NCI-H1436 (cell line): Measurements from ENCODE around the gene DIP2B.
"Not testable (repeated sequence)": the region's sequence is repeated elsewhere in the genome, so short reads cannot be mapped to it uniquely, and the experiment has no call there.

Experiments used
- DNase-seq: peaks from one replicate; lab custom pipeline; 2025; lab: John Stamatoyannopoulos, UW

The DIP2B gene

DNA sequence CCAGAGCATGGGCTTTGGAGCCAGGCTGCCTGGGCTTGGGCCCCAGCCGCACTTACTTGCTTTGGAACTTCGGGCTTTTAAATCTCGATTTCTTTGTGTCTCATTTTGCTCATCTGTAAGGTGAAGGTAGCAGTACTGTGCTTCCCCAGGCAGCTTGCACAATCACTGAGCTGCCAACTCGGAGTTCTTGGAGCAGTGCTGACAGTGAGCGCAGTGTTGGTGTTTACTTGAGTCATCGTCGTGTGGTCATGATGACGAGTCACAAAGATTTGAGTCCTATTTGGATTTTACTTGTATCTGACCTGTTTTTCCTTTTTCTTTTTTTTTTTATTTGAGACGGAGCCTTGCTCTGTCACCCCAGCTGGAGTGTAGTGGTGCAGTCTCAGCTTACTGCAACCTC is 227.8 kb downstream of the DIP2B start:
- DNase-seq: no peak

DNA sequence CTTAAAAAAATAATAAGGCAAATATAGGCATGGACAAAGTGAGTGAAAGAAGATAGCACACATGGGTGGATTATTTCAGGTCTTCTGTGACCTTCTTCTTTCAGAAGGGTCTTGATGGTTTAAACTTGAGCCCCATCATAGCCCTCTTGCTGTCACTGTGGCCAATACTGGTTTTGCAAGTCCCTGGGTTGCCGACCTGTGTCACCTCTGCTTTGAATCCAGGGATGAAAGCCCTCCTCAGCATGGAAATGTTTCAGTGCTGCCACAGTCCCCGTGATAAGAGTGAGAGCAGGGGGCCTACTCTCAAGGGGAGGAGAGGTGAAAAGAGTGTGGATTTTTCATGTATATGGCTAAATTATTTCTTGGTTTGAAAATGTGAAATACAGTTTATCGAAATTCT is 228.9 kb downstream of the DIP2B start:
- DNase-seq: no peak

DNA sequence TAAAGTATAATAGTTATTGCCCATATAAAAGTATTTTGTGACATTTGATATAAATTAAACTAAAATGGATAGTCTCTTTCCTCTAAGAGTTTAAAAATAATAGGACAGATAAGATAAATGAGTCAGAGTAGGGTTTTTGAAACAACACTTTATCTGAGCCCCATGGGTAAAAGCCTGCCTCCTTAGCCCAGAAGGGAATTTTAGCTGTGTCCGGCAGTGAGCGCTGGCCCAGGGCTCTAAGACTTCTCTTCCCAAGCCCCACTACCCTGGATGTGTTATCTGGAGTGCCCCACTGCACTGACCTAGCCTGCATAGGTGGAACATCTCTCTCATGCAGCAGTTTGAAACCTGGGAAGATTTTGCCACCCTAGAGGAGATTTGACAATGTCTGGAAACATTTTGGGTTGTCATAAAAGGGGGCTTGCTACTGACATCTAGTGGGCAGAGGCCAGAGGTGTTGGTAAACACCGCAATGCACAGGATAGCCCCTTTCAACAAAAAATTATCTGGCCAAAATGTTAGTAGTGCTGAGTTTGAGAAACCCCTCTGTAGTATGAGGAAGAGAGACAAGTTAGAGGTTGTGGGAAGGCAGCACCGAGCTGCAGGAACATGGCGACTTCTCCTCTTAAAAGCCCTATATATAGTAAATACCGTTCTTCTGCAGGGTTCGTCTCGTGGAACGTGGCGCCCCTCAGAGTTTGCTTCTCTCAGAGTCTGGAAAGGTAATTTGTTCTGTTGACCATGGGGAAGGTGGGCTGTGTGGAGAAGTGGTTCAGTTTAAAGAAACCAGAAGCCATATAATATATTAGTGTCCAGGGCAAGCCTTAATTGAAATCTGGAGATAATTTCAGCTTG is 229.9 kb downstream of the DIP2B start:
- DNase-seq: peak; percentile 15

DNA sequence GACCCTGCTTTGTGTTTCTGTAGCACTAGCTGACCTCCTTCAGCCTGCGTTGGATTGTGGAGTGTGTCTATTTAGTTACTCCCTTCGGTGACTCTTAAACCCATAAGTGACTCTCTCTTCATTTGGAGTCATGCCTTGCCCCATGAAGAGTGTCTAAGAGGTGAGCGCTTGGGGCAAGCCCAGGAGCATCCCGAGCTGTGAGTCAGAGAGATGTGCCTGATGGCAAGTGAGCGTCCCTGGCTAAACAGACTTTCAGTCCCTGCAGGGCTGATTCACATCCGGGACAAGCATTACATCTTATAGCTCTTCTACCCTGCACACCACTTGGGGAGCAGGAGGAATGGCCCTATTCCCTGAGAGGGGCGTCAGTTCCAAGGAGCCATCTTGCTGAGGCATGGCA is 234.8 kb downstream of the DIP2B start:
- no peak for DNase-seq

DNA sequence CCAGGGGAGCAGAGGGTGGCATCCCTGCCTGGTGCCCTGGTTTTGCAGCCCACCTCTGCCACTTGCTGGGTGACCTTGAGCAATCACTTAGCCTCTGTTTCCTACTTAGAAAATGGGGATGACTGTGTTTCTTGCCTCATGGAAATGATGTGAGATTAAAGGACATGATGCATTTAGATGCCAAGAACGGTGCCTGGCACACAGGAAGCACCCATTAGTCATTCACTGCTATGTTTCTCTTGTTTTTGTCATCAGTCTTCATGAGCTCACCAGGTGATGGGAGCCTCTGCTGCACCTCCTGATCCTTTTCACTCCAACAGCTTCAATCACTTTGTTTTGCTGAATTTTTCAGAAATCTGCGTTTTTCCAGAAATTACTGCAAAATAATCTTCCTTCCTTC is 235.5 kb downstream of the DIP2B start:
- DNase-seq: no peak

DNA sequence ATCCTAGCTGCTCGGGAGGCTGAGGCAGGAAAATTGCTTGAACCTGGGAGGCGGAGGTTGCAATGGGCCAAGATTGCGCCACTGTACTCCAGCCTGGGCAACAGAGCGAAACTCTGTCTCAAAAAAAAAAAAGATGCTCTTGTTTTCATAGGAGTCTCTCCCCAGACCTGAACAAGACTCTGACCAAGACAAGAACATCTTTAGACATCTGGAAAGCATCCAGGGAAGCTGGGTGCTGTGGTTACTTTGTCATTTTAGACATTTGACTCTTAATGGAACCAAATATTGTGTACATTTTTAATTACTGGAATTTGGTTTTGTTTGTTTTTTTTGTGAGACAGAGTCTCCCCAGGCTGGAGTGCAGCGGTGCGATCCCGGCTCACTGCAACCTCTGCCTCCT is 238.0 kb downstream of the DIP2B start:
- no peak for DNase-seq

DNA sequence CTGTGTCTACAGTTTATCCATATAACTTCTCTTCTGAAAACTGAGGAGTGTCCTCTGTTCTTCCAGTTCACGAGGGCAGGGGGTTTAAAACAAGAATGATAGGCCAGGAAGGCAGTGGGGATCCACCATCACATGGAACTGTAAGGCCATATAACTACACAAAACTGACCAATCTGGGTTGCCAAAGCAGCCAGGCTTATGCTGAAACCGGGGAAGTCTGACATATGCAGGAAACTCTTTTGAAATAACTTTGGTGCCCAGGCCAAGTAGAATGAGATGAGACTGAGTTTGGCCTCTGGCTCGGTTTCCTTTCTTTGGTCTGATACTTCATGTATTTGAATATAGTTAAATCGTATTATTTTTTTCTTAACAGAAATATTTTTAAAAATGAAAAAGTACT is 241.1 kb downstream of the DIP2B start:
- no peak for DNase-seq

DNA sequence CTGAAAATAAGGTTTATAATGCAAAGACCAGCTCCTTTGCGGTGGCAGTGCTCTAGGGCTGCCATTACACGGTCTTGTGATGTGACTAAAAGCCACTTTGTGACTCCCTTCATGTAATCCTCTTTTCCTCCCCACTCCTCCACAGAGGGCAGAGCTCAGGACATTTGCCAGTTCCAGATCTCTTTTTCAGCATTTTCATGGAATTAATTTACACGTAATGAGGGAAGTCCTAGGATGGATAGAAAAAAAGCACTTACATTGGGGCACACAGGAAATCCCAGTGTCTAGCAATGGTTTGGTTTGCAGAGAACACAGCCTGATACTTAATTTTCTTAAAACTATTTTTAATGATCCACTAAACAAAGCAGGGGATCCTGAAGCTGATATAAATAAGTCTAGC is 241.6 kb downstream of the DIP2B start:
- DNase-seq: no peak

DNA sequence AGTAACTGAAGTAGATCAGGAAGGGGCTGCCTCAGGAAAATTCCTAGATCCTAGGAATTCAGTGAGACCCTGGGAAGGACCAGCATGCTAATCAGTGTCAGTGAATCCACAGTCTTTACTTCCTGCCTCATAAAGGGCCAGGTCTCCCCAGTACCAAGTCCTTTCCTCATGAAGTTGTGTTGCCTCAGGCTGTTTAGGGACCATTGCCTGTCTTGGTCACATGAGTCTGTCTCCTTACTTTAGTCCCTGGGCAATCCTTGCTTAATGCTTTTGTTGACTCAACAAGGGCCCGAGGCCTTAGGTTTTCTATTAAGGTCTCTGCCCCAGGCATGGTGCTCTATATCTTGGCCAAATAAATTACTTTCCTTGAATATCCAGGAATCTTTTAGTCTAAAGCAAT is 243.0 kb downstream of the DIP2B start:
- no peak for DNase-seq

DNA sequence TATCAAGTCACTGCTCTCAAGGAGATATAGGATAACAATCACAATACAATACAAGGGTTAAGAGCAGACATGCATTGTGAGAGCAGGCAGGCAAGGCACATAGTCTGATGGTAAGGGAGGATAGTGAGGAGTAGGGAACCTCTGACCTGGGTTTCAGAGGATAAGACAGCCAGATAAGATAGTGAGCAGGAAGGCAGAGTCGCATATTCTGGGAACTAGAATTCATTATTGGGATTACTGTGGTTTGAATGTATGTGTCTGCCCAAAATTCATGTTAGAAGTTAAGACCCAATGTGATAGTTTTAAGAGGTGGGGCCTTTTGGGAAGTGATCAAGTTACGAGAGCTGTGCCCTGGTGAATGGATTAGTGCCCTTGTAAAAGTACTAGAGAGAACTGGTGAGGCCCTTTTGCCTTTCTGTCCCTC is 244.7 kb downstream of the DIP2B start:
- DNase-seq: no peak

DNA sequence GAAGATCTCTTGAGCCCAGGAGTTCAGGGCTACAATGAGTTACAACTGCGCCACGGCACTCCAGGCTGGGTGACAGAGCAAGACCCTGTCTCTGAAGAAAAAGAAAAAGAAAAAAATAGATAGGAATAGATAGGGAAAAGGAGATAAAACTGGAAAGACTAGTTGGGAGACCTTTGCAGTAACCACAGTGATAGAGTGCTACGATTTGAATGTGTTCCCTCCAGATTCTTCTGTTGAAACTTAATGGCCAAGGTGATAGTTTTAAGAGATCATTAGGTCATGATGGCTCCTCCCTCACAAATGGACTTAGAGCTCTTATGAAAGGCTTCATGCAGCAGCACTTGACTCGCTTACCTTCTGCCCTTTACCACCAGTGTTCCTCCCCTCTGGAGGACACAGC is 245.6 kb downstream of the DIP2B start:
- DNase-seq: no peak

DNA sequence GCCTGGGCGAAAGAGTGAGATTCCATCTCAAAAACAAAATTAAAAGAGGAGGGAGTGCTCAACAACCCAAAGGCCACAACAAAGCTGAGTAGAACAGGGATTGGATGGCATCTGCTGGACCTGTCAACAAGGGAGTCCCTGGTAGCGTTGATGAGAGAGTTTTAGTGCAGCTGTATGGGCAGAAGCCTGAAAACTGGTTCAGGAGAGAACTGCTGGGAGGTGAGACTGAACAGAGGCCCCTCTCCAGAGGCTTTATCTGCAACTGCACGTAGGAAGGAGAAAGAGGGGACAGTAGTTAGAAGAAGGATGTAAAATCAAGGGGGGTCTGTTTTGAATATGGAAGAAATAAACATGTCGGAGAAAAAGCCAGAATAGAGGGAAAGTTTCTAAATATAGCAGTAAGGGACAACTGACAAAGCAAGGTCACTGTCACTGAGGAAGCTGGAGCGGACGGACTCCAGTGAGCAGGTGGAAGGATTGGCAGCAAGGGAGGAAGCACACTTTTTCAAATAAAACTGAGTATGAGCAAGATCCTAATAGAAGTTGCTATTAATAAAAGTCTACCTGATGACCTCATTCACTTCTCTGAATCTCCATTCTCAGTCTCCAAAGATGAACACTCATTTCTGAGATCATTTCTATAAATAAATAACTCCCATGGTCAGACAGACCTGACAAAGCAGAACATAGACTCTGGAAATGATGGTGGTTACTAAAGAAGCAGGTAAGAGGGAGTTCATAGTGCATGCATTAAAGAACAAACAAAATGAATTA is 247.3 kb downstream of the DIP2B start:
- DNase-seq: no peak

DNA sequence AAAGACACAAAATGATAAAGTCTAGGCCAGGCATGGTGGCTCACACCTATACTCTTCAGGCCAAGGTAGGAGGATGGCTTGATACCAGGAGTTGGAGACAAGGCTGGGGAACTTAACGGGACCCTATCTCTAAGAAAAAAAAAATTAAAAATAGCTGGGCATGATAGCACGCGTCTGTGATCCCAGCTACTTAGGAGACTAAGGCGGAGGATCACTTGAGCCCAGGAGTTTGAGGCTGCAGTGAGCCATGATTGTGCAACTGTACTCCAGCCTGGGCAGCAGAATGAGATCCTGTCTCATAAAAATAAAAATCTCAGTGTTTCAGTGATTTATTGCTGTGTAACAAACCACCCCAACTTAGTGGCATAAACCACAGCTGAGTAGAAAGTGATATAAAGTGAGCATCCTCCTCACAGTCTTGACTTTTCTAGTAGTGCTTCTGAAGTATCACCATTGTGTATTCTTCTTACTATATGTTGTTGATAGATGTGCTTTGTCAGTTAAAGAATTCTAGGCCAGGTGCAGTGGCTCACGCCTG is 248.5 kb downstream of the DIP2B start:
- no peak for DNase-seq

DNA sequence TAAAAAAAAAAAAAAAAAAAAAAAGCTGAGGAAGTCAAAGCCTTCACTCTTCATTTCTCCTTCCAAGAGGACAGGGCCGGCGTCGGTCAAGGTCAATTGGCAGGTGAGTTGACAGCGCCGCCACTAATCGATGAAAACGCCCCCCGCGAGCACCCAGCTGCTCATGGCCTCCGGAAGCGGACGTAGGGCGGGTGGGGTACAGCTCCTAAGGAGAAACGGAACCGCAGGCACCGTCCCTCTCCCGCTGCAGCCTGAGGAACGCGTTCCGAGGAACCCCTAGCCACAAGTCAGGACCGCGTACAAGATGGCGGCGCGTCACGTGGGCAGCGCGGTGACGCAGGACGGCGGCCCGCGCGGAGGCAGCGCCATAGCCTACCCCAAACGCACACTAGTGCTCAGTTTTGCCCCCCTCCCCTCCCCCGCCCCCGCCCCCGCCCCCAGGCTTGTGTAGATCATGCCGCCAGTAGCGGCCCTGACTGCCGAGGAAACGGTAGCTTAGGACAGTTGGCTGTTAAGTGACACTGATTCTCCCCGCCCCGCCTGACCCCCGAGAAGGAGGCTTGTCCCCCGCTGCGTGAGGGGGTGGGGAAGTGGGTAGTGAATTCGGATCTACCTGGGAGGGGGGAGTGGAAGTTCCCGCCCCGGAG is 259.0 kb downstream of the DIP2B start, which contains the start of gene ATF1:
Gene ATF1 (plus strand): TSS at position 463 of the 647 bp plus-strand sequence. CDS start 16,045 bp downstream, outside the sequence.
- peak; percentile 75 for DNase-seq

DNA sequence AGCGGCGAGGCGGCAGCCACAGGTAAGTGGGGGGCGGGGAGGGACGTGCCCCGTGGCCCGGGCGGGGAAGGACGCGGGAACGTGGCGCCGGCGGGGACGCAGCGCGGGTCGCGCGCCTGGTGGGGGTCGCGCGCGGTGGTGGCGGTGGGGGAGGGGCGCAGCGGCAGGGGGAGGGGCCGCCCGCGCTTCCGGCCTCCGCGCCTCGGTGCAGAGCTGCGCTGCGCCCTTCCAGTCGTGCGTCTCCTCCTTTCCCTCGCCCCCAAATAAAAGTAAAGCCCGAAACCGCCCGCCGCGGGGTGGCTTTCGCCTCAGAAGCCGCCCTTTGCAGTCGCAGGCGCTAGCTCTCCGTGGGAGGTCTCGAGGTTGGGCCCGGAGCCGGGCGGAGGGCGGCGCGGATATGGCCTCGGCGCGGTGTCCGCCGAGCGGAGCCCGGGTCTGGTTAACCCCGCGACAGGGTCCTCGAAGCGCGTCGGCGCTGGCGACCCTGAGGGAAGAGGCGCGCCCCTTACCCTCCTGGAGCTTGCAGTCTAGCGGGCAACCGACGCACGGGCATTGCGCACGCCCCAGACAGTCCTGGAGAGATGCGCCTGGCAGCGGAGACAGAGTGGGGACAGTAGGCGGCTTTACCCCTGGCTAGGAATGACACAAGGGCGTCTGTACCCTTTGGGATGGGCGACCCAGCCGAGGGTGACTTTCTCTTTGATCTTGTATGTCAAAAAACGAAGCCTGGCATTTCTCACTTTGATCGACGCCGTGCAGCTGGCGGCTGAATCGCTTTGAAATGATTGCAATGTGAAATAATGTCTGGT is 259.7 kb downstream of the DIP2B start:
- DNase-seq: peak; percentile 72

DNA sequence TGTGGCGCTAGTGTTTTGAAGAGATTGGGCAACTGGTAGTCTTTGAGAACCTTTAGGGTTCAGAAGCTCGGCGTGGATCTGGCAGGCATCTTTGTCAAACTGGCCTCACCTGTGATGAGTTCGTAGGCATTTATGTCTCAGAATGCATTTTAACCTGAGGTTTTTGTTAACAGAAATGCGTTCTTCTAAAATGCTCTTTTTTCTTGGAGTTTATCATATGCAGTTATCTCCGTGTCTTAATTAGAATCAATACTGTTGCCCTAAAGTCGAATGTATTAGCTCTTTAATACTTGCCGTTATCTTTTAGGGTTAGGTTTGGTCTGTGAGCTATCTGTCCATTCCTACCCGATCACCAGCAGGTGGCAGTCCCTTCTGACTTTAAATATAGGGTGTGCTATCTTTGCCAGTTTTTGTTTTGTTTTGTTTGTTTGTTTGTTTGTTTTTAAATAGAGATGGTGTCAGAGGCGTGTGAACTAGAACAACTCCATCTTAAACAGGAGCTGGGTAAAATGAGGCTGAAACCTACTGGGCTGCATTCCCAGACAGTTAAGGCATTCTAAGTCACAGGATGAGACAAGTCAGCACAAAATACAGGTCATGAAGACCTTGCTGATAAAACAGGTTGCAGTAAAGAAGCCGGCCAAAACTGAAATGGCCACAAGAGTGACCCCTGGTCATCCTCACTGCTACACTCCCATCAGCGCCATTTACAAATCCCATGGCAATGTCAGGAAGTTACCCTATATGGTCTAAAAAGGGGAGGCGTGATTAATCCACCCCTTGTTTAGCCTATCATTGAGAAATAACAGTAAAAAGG is 260.5 kb downstream of the DIP2B start:
- DNase-seq: peak; percentile 1

DNA sequence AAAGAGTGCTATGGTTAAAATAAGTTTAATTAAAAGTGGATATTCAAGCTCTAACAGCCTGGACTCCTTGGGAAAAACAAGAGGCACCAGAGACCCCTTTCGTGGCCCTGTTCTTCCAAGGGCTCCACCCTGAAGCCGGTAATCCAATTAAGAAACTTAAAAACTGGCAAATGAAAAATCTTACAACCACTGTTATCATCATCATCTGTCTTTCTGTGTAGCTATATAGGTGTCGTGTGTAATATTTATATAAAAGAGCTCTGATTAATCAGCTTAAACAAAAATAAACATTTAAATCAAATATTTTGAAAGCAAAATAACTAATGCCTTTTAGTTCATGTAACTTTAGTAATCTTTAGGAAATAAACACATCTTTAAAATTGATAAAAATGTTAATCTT is 263.6 kb downstream of the DIP2B start:
- DNase-seq: no peak

DNA sequence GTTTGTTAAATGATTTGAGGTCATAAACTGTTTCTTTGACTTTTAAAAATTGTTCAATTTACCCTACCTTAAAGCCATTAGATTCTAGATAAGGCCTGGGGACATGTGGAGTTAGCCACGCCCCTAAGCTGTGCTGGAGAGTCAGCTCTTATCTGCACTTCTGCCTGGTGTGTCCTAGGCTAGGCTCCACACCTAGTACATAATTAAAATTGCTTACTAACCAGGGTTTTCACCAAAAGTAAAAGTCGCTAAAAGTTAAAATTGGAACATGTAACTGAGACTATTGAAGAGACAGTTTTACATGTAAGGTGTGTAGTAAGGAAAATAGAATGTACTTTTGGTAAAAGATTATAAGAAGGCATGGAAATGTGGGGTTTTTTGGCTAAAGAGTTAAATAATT is 264.0 kb downstream of the DIP2B start:
- not testable (repeated sequence) for DNase-seq

DNA sequence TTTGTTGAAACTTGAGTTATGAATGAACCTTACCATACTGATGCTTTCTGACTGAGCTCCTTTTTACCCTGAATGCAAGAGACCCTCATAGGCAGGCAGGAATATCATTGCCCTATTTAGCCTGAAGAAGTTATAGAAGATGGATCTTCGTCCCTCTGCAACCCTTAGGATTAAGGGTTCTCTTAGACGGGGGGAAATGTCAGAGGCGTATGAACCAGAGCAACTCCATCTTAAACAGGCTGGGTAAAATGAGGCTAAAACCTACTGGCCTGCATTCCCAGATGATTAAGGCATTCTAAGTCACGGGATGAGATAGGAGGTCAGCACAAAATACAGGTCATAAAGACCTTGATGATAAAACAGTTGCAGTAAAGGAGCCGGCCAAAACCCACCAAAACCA is 266.6 kb downstream of the DIP2B start:
- DNase-seq: no peak

DNA sequence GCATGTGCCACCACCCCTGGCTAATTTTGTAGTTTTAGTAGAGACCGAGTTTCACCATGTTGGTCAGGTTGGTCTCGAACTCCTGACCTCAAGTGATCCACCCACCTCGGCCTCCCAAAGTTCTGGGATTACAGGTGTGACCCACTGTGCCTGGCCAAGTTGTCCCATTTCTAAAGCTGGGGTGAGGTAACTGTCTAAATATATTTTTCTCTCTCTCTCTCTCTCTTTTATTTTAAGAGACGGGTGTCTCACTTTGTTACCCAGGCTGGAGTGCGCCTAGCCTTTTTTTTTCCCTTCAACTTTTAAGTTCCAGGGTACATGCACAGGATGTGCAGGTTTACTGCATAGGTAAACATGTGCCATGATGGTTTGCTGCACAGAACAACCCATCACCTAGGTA is 267.7 kb downstream of the DIP2B start:
- DNase-seq: no peak

DNA sequence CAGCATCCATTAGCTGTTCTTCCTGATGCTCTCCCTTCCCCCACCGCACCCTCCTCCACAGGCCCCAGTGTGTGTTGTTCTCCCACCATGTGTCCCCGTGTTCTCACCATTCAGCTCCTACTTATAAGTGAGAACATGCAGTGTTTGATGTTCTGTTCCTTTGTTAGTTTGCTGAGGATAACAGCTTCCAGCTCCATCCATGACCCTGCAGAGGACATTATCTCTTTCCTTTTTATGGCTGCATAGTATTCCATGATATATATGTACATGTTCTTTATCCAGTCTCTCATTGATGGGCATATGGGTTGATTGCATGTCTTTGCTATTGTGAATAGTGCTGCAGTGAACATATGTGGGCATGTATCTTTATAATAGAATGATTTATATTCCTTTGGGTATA is 268.1 kb downstream of the DIP2B start:
- no peak for DNase-seq
